K562 treated with DMSO at 1 percent for 12 hours (cell line): ENCODE data around the gene GRIP2. TPM values are rescaled to one million over a fixed set of nuclear protein-coding genes. Genes with fewer than 3 reads are reported as not detected.

ENCODE experiments used
- total RNA-seq: library from RNA; unstranded; fragments of 300-600 nt; gene quantifications from 2 replicates; pipeline ENCODE4 v1.2.3, GENCODE V29; 2022; ENCODE audit not compliant: insufficient read depth

GRIP2 gene
- total RNA-seq, result not detected in 2 replicates

GRCh38 chr3:14539742-14540491, at the start of gene GRIP2:
Gene GRIP2 (minus strand): TSS chr3:14540342. CDS start chr3:14540308, 34 bp downstream.

Other genes starting within 250 kb of the GRIP2 start
- 15.9 and 64.8 TPM in 2 replicates for gene SLC6A6, start 137.7 kb downstream of the GRIP2 start, total RNA-seq
- 8.0 and 20.9 TPM in 2 replicates for gene CCDC174, start 111.4 kb upstream of the GRIP2 start, total RNA-seq
- not detected in 2 replicates for gene C3orf20, start 134.8 kb upstream of the GRIP2 start, total RNA-seq